GM12801 (cell line): Measurements from ENCODE around the gene ITGB4.

Source experiments
- CTCF ChIP-seq: IDR thresholded peaks from one replicate; pipeline ENCODE4 v1.5.1; 2011; ENCODE audit warnings: control low read depth; ENCODE audit not compliant: insufficient read length; ENCODE audit errors: extremely low read depth

Gene ITGB4

GRCh38 chr17:75707079-75707571 is 14.1 kb upstream of the ITGB4 start:
- no peak for TF ChIP-seq CTCF

- TF ChIP-seq CTCF = no peak
These were observed 8.8 kb upstream of the ITGB4 start for GRCh38 chr17:75712446-75712845.

GRCh38 chr17:75719732-75720131 is 1.5 kb upstream of the ITGB4 start:
- no peak for TF ChIP-seq CTCF

GRCh38 chr17:75721463-75722011 is 278 bp downstream of the ITGB4 start:
- TF ChIP-seq CTCF = no peak

- TF ChIP-seq CTCF = no peak
These were observed 817 bp downstream of the ITGB4 start for GRCh38 chr17:75722076-75722475.

GRCh38 chr17:75722542-75723095 is 1.4 kb downstream of the ITGB4 start:
- no peak for TF ChIP-seq CTCF

- no peak for TF ChIP-seq CTCF
These were observed 2.1 kb downstream of the ITGB4 start for GRCh38 chr17:75723171-75723930.
